MM.1S (cell line): ENCODE measurements around the gene NEDD4.

Experiments
- EZH2 ChIP-seq: fragments of 300-600 bp; sonication (generic); optimal IDR thresholded peaks from 2 replicates; pipeline ENCODE3; 2017; ENCODE audit warnings: low read depth, mild to moderate bottlenecking, antibody characterized with exemption, low read length, mixed read lengths
- TF ChIP-seq, protein P1 (sequence below): fragments of 300-600 bp; sonication (generic); IDR thresholded peaks from 2 replicates; pipeline ENCODE4 v1.5.1; 2016; ENCODE audit warnings: antibody characterized with exemption, low read length, mixed read lengths

DNA sequence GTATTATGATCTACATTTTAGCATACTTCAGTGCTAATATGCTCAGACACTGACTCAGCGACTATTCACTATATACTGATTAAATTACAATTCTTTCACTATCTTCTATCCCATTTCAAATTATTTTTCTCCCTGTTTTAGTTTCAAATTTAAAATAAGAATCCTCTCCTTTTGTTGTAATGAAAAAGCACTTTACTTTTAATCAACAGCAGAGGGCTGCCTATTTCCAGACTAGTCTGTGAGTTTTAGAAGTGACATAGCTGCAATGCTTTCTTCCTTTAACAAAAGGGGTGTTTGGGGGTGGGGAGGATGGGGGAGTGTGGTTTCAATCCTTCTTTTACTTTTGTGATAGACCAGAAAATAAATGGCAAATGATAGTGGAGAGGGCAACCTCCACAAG is 2.4 kb downstream of the NEDD4 start:
- TF ChIP-seq, protein P1, sequence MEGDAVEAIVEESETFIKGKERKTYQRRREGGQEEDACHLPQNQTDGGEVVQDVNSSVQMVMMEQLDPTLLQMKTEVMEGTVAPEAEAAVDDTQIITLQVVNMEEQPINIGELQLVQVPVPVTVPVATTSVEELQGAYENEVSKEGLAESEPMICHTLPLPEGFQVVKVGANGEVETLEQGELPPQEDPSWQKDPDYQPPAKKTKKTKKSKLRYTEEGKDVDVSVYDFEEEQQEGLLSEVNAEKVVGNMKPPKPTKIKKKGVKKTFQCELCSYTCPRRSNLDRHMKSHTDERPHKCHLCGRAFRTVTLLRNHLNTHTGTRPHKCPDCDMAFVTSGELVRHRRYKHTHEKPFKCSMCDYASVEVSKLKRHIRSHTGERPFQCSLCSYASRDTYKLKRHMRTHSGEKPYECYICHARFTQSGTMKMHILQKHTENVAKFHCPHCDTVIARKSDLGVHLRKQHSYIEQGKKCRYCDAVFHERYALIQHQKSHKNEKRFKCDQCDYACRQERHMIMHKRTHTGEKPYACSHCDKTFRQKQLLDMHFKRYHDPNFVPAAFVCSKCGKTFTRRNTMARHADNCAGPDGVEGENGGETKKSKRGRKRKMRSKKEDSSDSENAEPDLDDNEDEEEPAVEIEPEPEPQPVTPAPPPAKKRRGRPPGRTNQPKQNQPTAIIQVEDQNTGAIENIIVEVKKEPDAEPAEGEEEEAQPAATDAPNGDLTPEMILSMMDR: no peak
- no peak for TF ChIP-seq EZH2
